Measurements from ENCODE around the gene CNGB1.
"Not testable (repeated sequence)": the region's sequence is repeated elsewhere in the genome, so short reads cannot be mapped to it uniquely, and the experiment has no call there.

CNGB1 gene

GRCh38 chr16:57993897-57994296 is 23.0 kb upstream of the CNGB1 start:
- Histone ChIP-seq H3K36me3 (replicated peaks) (0 out of 2 replicates have a peak, but pooled peaks cover 6% of the 10 kb centered on the region), H3K9me3 (no peaks in the 10 kb centered on the region; the same call in 1 of the 2 replicates), H3K27me3 (ENCODE audit: low read depth) (no peaks in the 10 kb centered on the region), H3K4me3 (no peak overlapping the region), H3K4me1 (no peaks in the 10 kb centered on the region)
- in situ Hi-C loops (cut with MboI; ENCODE audit: low sequenced_read_pairs), result no loop called here
- DNase-seq (ENCODE audit: low spot score in 2 of 2), result no peak

GRCh38 chr16:57993438-57993837 is 22.5 kb upstream of the CNGB1 start:
- in situ Hi-C loops (cut with MboI; ENCODE audit: low sequenced_read_pairs), result no loop called here
- no peaks in the 10 kb centered on the region; the same call in 1 of the 2 replicates for H3K9me3 ChIP-seq
- no peak overlapping the region for H3K4me3 ChIP-seq
- DNase-seq (ENCODE audit: low spot score in 2 of 2), result no peak
- no peaks in the 10 kb centered on the region for H3K4me1 ChIP-seq
- H3K27me3 ChIP-seq (ENCODE audit: low read depth), result no peaks in the 10 kb centered on the region
- 0 out of 2 replicates have a peak, but pooled peaks cover 6% of the 10 kb centered on the region for H3K36me3 ChIP-seq (replicated peaks)

GRCh38 chr16:57992084-57992483 is 21.2 kb upstream of the CNGB1 start:
- Histone ChIP-seq H3K27me3 (ENCODE audit: low read depth) (no peaks in the 10 kb centered on the region), H3K4me3 (no peak overlapping the region), H3K9me3 (no peaks in the 10 kb centered on the region; the same call in 1 of the 2 replicates), H3K4me1 (no peaks in the 10 kb centered on the region), H3K36me3 (replicated peaks) (0 out of 2 replicates have a peak, but pooled peaks cover 4% of the 10 kb centered on the region)
- no peak for DNase-seq (ENCODE audit: low spot score in 2 of 2)
- in situ Hi-C loops (cut with MboI; ENCODE audit: low sequenced_read_pairs), result no loop called here

- DNase-seq (ENCODE audit: low spot score in 2 of 2), result no peak
- in situ Hi-C loops (cut with MboI; ENCODE audit: low sequenced_read_pairs), result no loop called here
- Histone ChIP-seq H3K9me3 (no peaks in the 10 kb centered on the region; the same call in 1 of the 2 replicates), H3K27me3 (ENCODE audit: low read depth) (no peaks in the 10 kb centered on the region), H3K4me3 (no peak overlapping the region), H3K36me3 (replicated peaks) (0 out of 2 replicates have a peak, but pooled peaks cover 4% of the 10 kb centered on the region), H3K4me1 (no peaks in the 10 kb centered on the region)
Observed at GRCh38 chr16:57991551-57992059, 20.7 kb upstream of the CNGB1 start.

- no peaks in the 10 kb centered on the region for H3K36me3 ChIP-seq (replicated peaks)
- H3K27me3 ChIP-seq (ENCODE audit: low read depth), result no peaks in the 10 kb centered on the region
- H3K4me1 ChIP-seq, result peaks cover 5% of the 10 kb centered on the region
- H3K4me3 ChIP-seq, result no peak overlapping the region
- no peaks in the 10 kb centered on the region for H3K9me3 ChIP-seq
- in situ Hi-C loops (cut with MboI; ENCODE audit: low sequenced_read_pairs), result no loop called here
- DNase-seq (ENCODE audit: low spot score in 2 of 2), result no peak
Observed at GRCh38 chr16:57988929-57989328, 18.0 kb upstream of the CNGB1 start.

GRCh38 chr16:57987441-57988177 is 16.7 kb upstream of the CNGB1 start:
- H3K36me3 ChIP-seq (replicated peaks), result no peaks in the 10 kb centered on the region
- H3K9me3 ChIP-seq, result no peaks in the 10 kb centered on the region
- no peak overlapping the region for H3K4me3 ChIP-seq
- DNase-seq (ENCODE audit: low spot score in 2 of 2), result no peak
- H3K27me3 ChIP-seq (ENCODE audit: low read depth), result no peaks in the 10 kb centered on the region
- peaks cover 5% of the 10 kb centered on the region for H3K4me1 ChIP-seq
- in situ Hi-C loops (cut with MboI; ENCODE audit: low sequenced_read_pairs), result no loop called here

GRCh38 chr16:57986196-57986595 is 15.3 kb upstream of the CNGB1 start:
- H3K27me3 ChIP-seq (ENCODE audit: low read depth), result no peaks in the 10 kb centered on the region
- no peak for DNase-seq (ENCODE audit: low spot score in 2 of 2)
- peaks cover 5% of the 10 kb centered on the region for H3K4me1 ChIP-seq
- in situ Hi-C loops (cut with MboI; ENCODE audit: low sequenced_read_pairs), result no loop called here
- H3K4me3 ChIP-seq, result no peak overlapping the region
- H3K36me3 ChIP-seq (replicated peaks), result no peaks in the 10 kb centered on the region
- H3K9me3 ChIP-seq, result no peaks in the 10 kb centered on the region

GRCh38 chr16:57985204-57986181 is 14.6 kb upstream of the CNGB1 start:
- in situ Hi-C loops (cut with MboI; ENCODE audit: low sequenced_read_pairs), result no loop called here
- Histone ChIP-seq H3K4me3 (peak overlapping the region; percentile 50), H3K36me3 (replicated peaks) (no peaks in the 10 kb centered on the region)

GRCh38 chr16:57984443-57985203 is 13.7 kb upstream of the CNGB1 start:
- Histone ChIP-seq H3K36me3 (replicated peaks) (no peaks in the 10 kb centered on the region), H3K4me3 (peak overlapping the region; percentile 50), H3K4me1 (peaks cover 5% of the 10 kb centered on the region), H3K27me3 (ENCODE audit: low read depth) (no peaks in the 10 kb centered on the region), H3K9me3 (no peaks in the 10 kb centered on the region)
- in situ Hi-C loops (cut with MboI; ENCODE audit: low sequenced_read_pairs), result no loop called here
- DNase-seq (ENCODE audit: low spot score in 2 of 2), result peak; percentile 93 to 98

More at GRCh38 chr16:57985204-57986181, 14.6 kb upstream of the CNGB1 start:
- no peaks in the 10 kb centered on the region for H3K27me3 ChIP-seq (ENCODE audit: low read depth)
- no peaks in the 10 kb centered on the region for H3K9me3 ChIP-seq
- H3K4me1 ChIP-seq, result peaks cover 5% of the 10 kb centered on the region
- DNase-seq (ENCODE audit: low spot score in 2 of 2), result no peak

GRCh38 chr16:57982385-57982784 is 11.5 kb upstream of the CNGB1 start:
- no peak for DNase-seq (ENCODE audit: low spot score in 2 of 2)
- H3K9me3 ChIP-seq, result no peaks in the 10 kb centered on the region
- H3K27me3 ChIP-seq (ENCODE audit: low read depth), result no peaks in the 10 kb centered on the region
- in situ Hi-C loops (cut with MboI; ENCODE audit: low sequenced_read_pairs), result no loop called here
- no peak overlapping the region for H3K4me3 ChIP-seq
- H3K4me1 ChIP-seq, result peaks cover 5% of the 10 kb centered on the region
- no peaks in the 10 kb centered on the region for H3K36me3 ChIP-seq (replicated peaks)

- Histone ChIP-seq H3K4me3 (no peak overlapping the region), H3K9me3 (no peaks in the 10 kb centered on the region), H3K4me1 (peaks cover 5% of the 10 kb centered on the region), H3K36me3 (replicated peaks) (no peaks in the 10 kb centered on the region), H3K27me3 (ENCODE audit: low read depth) (no peaks in the 10 kb centered on the region)
- in situ Hi-C loops (cut with MboI; ENCODE audit: low sequenced_read_pairs), result no loop called here
- no peak for DNase-seq (ENCODE audit: low spot score in 2 of 2)
Observed at GRCh38 chr16:57981636-57982035, 10.7 kb upstream of the CNGB1 start.

GRCh38 chr16:57979006-57979585 is 8.2 kb upstream of the CNGB1 start:
- in situ Hi-C loops (cut with MboI; ENCODE audit: low sequenced_read_pairs), result no loop called here
- no peak for DNase-seq (ENCODE audit: low spot score in 2 of 2)
- H3K4me1 ChIP-seq, result no peaks in the 10 kb centered on the region
- H3K9me3 ChIP-seq, result no peaks in the 10 kb centered on the region
- H3K27me3 ChIP-seq (ENCODE audit: low read depth), result no peaks in the 10 kb centered on the region
- no peaks in the 10 kb centered on the region for H3K36me3 ChIP-seq (replicated peaks)
- H3K4me3 ChIP-seq, result no peak overlapping the region

GRCh38 chr16:57978070-57978465 is 7.1 kb upstream of the CNGB1 start:
- H3K9me3 ChIP-seq; H3K27me3 ChIP-seq (ENCODE audit: low read depth); H3K36me3 ChIP-seq (replicated peaks); in situ Hi-C loops (cut with MboI; ENCODE audit: low sequenced_read_pairs); DNase-seq (ENCODE audit: low spot score in 2 of 2); H3K4me1 ChIP-seq; H3K4me3 ChIP-seq: not testable (repeated sequence)

All from HAP-1 (cell line).